ENCODE measurements around the gene RPUSD1. TPM values are rescaled to one million over a fixed set of nuclear protein-coding genes. Genes with fewer than 3 reads are reported as not detected.
"Not testable (repeated sequence)": the region's sequence is repeated elsewhere in the genome, so short reads cannot be mapped to it uniquely, and the experiment has no call there.

Gene RPUSD1
- polyA plus RNA-seq, 4 donors = 10.6 to 21.7 (median 12.0) TPM

DNA sequence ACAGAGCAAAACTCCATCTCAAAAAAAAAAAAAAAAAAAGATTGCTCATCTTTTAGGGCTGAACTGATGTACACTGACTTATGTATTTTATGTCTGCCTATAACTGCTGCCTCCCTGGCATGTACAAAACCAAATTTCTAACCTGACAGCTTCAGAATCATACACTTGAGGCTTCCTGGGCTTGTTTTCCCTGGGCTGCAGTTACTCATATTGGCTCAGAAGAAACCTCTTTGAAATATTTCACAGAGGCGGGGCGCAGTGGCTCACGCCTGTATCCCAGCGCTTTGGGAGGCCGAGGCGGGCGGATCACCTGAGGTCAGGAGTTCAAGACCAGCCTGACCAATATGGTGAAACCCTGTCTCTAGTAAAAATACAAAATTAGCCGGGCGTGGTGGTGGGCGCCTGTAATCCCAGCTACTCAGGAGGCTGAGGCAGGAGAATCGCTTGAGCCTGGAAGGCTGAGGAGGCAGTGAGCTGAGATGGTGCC, 34.0 kb downstream of the RPUSD1 start:
- DNase-seq (ENCODE audit: low read depth in 4 of 4, low spot score in 3 of 4) = not testable (repeated sequence)

GRCh38 chr16:752007-752312, 36.2 kb downstream of the RPUSD1 start:
- DNase-seq (ENCODE audit: low read depth in 4 of 4, low spot score in 3 of 4) = no peak

DNA sequence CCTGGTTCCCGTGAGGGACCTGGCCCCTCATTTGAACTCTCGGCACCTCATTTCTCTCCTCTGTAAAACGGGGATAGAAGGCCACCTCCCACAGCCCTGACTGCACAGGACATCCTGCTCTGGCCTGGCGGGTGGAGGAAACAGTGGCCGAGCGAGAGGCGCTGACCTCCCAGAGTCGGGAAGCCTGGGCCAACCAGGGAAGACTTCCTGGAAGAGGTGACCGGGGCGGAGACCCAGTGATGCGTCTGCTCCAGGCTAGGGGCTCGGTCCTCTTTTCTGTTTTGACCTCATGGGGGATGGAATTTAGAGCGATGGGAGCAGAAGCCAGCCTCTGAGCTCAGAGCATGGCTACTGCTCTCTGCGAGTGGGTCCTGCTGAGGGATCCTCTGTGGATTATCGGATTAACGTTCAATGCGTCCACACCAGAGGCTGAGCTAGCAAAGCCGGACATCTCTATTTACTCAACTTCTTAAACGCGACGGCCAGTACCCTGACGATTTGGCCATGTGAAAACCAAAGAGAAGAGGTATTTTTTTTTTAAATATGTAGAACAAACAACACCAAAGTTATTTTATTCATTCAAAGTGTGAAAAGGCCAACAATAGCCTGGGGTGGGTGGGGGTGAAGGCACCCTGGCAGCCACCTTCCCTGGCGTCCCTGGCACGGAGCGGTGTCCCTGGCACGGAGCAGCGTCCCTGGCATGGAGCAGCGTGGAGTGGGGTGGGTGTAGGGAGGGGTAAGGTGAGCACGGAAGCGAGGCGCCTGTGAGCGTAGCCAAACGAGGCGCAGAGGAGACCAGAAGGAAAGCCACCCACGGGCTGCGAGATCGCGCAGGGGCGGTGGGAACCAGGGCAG, 36.8 kb downstream of the RPUSD1 start:
- DNase-seq (ENCODE audit: low read depth in 4 of 4, low spot score in 3 of 4) = no peak

- no peak for DNase-seq (ENCODE audit: low read depth in 4 of 4, low spot score in 3 of 4)
Observed at GRCh38 chr16:750485-750884, 37.7 kb downstream of the RPUSD1 start.

DNA sequence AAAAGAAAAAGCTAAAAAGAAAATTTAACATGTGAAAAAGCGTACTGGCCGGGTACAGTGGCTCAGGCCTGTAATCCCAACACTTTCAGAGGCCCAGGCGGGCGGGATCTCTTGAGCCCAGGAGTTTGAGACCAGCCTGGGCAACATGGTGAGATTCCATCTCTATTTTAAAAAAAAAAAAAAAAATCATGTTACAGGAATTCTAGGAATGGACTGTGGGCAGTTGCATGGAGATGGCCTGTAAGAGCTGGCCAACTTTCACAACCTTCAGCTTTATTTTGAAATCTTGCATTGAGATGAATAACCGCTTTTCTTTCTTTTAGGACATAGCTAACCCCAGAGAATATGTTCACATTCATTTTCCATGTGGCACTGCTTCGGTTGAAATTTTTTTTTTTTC, 39.2 kb downstream of the RPUSD1 start:
- DNase-seq (ENCODE audit: low read depth in 4 of 4, low spot score in 3 of 4) = no peak

DNA sequence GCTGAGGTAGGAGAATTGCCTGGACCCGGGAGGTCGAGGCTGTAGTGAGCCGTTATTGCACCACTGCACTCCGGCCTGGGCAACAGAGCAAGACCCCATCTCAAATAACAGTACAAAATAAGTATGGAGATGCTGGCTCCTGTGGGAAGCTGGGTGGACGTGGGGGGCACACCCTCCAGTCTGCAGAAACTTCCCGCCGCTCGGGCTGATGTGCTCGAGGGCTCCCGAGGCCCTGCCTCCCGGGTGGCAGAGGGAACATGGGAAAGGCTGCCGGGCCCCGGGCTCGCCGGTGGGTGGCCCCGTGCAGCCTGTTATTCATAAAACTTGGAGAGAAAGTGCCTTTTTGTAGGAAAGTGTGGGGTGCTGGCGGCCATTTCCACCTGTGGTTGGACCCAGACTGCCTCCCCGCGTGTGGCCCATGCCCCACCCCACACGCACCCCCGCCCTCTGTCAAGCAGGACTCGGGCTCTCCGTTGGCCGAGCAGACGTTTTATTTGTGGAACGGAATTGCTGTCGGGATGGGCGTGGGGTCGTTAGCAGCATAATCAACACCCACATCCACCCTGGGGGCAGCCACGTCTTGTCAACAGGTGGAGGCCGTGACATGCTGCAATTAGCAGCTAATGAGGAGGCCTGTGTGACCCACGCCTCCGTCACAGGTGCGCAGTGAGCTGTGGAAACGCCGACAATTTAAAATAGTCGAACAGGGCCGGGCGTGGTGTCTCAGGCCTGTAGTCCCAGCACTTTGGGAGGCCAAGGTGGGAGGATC, 40.0 kb downstream of the RPUSD1 start:
- DNase-seq (ENCODE audit: low read depth in 4 of 4, low spot score in 3 of 4) = no peak

- no peak for DNase-seq (ENCODE audit: low read depth in 4 of 4, low spot score in 3 of 4)
Observed at GRCh38 chr16:746637-747036, 41.5 kb downstream of the RPUSD1 start.

DNA sequence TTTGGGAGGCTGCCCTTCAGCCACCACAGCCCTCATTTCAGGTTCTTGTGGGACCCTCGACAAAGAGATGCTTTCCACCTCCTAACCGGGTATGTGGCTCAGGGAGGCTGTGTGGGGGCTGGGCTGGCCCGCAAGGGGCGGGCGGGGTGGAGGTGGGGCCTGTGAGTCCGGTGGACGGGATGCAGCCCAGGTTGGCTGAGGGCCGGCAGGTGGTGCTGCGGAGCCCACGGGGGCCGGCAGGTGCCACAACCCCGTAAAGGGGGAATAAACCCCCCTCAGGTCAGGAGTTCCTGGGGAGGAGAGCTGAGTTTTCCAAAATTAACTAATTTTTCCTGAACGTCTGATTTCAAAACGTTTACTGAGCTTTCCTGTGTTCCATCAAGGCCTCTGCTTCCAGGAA, 42.4 kb downstream of the RPUSD1 start:
- no peak for DNase-seq (ENCODE audit: low read depth in 4 of 4, low spot score in 3 of 4)

GRCh38 chr16:743794-744500, 44.2 kb downstream of the RPUSD1 start:
- DNase-seq (ENCODE audit: low read depth in 4 of 4, low spot score in 3 of 4) = no peak

DNA sequence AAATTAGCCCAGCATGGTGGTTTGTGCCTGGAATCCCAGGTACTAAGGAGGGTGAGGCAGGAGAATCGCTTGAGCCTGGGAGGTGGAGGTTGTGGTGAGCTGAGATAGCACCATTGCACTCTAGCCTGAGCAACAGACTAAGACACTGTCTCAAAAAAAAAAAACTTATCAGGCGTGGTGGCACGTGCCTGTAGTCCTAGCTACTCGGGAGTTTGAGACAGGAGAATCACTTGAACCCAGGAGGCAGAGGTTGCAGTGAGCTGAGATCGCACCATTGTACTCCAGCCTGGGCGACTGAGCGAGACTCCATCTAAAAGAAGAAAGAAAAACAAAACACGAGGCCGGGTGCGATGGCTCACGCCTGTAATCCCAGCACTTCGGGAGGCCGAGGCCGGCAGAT, 45.3 kb downstream of the RPUSD1 start:
- not testable (repeated sequence) for DNase-seq (ENCODE audit: low read depth in 4 of 4, low spot score in 3 of 4)

DNA sequence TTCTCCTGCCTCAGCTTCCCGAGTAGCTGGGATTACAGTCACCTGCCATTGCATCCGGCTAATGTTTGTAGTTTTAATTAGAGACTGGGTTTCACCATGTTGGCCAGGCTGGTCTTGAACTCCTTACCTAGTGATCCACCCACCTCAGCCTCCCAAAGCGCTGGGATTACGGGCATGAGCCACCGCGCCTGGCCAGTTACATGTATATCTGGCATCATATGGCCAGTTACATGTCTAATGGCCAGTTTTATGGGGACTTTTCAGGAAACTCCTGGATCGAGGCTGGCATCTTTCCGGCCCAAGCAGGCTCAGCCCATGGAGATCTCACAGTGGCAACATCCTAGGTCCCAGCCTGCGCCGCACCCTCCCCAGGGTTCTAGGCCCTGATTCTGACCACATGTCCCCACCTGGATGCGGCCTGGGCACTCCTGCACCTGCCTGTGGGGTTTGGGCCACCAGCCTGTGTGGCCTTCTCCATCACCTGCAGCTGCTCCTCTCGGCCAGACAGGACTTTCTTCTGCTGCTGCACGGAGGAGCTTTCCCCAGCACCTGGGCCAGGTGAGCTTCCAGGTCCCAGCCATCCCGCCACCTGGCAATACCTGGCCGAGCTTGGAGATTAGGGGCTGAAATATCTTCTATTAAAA, 46.1 kb downstream of the RPUSD1 start:
- no peak for DNase-seq (ENCODE audit: low read depth in 4 of 4, low spot score in 3 of 4)

- peak in 3 of 4 donors; percentile 78 to 87 (median 80) for DNase-seq (ENCODE audit: low read depth in 4 of 4, low spot score in 3 of 4)
Observed at GRCh38 chr16:740764-741505, 47.2 kb downstream of the RPUSD1 start, which contains the start of gene CIAO3. Gene CIAO3, minus strand, starts transcription at chr16:740997. Its CDS starts 12 bp downstream, at chr16:740985.

DNA sequence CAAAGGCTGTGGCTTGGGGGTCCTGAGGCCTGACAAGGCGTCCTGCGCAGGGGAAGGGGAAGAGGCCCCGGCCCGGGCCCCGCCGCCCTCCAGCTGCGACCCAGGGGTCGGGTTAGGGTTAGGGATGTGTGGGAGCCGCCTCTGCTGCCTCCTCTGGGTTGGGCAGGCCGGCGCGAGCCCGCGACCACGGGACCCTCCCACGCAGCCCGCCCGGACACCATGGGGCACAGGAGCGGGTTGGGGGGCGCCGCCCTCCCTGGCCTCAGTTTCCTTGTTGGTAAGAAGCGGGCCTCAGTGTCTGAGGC, 47.8 kb downstream of the RPUSD1 start:
- DNase-seq (ENCODE audit: low read depth in 4 of 4, low spot score in 3 of 4) = no peak

DNA sequence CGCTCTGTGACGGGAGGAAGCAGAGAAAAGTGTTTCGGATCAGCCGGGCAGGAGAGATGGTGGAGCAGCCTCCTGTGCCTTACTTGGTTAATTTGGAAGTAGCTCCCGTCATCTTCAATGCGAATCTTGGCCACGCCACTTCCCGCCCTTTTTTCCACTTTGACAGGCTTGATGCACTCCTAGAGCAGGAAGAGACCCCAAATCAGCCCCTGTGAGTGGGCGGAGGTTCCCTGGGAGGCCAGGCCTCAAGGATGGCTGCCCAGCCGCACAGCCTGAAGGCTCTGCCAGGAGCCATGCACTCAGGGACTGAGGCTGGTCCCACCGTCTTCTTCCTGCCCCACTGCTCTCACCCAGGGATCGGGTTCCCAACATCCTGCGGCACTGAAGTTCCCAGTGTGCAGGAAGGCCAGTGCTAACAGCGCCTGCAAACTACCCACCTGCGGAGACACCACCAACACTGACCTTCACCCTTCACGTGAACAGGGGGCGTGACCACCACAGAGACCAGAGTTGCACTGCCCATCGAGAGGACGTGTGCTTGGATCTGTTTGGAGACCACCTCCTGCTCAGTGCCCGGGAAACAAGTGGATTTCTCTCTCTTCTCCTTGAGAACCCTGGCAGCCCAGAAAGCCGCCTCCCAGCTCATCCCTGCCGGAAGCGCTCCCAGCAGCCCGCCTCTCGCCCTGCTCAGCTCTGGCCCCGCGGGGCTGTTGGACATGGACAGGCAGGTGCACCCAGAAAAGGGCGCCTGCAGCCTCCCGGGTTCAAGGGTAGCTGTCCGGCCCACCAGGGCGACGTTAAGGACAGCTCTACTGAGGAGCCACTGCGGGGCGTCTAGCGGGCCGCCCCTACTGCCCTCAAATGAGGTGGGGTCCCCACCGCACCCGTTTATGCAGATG, 48.4 kb downstream of the RPUSD1 start:
- no peak for DNase-seq (ENCODE audit: low read depth in 4 of 4, low spot score in 3 of 4)

- no peak for DNase-seq (ENCODE audit: low read depth in 4 of 4, low spot score in 3 of 4)
Observed at GRCh38 chr16:736936-737481, 51.2 kb downstream of the RPUSD1 start.

- no peak for DNase-seq (ENCODE audit: low read depth in 4 of 4, low spot score in 3 of 4)
Observed at GRCh38 chr16:735982-736453, 52.2 kb downstream of the RPUSD1 start.

DNA sequence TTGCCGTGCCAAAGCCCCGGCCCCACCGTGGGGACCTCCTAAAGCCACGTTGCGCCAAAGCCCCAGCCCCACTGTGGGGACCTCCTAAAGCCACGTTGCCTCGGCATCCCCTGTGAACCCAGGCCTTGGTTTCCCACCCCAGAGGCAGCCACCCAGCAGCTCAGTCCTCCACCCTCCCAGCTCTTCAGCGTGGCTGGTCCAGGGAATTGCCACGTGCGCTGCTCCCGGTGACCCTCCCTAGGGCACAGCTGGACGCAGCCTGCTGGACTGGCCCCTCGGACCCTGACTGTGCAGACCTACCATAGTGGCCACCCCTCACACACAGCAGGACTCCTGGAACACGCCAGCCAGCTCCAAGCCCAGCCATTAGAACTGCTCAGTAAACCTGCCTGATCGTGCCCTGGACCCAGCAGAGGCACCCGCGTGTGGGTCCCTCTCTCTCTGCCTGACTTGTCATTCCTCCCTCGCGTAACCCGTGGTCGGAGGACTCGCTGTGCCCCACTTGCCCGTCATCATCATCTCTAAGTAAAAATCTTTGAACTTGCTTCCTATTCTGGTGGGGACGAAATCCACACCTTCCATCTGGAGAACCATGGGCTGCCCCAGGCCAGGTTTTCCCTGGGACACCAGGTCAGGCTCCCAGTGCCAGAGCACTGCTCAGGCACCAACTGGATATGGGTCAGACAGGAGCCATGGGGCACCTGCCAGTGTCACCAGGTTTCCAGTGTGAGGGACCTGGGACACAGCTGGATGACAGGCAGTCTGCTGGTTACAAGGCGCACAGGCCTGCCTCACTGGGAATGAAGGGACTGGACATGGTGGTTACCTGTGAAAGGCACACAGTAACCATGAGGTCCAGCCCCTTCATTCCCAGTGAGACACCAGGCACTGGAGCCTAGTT, 53.0 kb downstream of the RPUSD1 start:
- DNase-seq (ENCODE audit: low read depth in 4 of 4, low spot score in 3 of 4) = no peak
